Mucosa of rectum (tissue), 2 donors: Measurements from ENCODE around the gene ZBTB46.

Experiments used
- H3K27ac ChIP-seq, 2 donors: one replicate each; pipeline ENCODE4 v1.7.0; 2013; ENCODE audit warnings: inconsistent platforms in 2 of 2, low read depth in 2 of 2, low read length in 2 of 2
- H3K27me3 ChIP-seq, 2 donors: one replicate each; pipeline ENCODE4 v1.7.0; 2013; ENCODE audit warnings: low read length in 2 of 2; ENCODE audit not compliant: control insufficient read depth in 2 of 2, insufficient read depth in 2 of 2
- H3K36me3 ChIP-seq, 2 donors: one replicate each; pipeline ENCODE4 v1.7.0; 2013; ENCODE audit warnings: low read length in 2 of 2; ENCODE audit not compliant: control insufficient read depth in 2 of 2, insufficient read depth in 2 of 2
- H3K4me1 ChIP-seq, 2 donors: one replicate each; pipeline ENCODE4 v1.7.0; 2013; ENCODE audit warnings: low read length in 2 of 2, mild to moderate bottlenecking in 1 of 2; ENCODE audit not compliant: control insufficient read depth in 2 of 2, insufficient read depth in 2 of 2
- H3K4me3 ChIP-seq, 2 donors: one replicate each; pipeline ENCODE4 v1.7.0; 2013; ENCODE audit warnings: low read length in 2 of 2
- H3K9ac ChIP-seq, 2 donors: one replicate each; pipeline ENCODE4 v1.7.0; 2013; ENCODE audit warnings: low read length in 2 of 2, low read depth in 1 of 2, mild to moderate bottlenecking in 1 of 2
- H3K9me3 ChIP-seq, 2 donors: one replicate each; pipeline ENCODE4 v1.7.0; 2013; ENCODE audit warnings: low read length in 2 of 2; ENCODE audit not compliant: control insufficient read depth in 2 of 2
- donor health status: healthy.
- donor health status: Normal muscosa, but diverticular disease.

ZBTB46 gene

DNA sequence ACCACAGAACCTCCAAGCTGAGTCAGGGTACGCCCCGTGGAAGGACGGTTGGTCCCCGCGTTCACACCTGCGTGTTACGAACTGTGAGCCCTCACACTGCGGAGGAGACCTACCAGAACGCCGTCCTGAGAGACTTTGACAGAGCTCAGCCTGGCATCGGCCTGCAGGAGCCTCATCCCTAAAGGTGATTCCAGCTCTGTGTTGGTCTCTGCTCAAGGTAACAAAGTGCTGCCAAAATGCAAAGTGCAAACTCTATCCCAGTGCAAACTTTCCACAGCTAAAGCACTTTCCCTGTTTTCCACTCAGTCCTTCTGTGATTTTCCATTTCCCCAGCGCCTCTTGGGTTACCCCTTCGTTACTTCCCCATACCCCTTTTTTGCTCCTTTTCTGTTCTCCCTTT, 8.6 kb upstream of the ZBTB46 start:
- Histone ChIP-seq H3K36me3 (no peaks in the 10 kb centered on the region), H3K27ac (no peak overlapping the region), H3K27me3 (peaks cover 4 to 13% of the 10 kb centered on the region in 2 donors), H3K9me3 (no peaks in the 10 kb centered on the region), H3K9ac (no peak overlapping the region), H3K4me1 (peaks cover 1 to 2% of the 10 kb centered on the region in 2 donors), H3K4me3 (no peak overlapping the region)

DNA sequence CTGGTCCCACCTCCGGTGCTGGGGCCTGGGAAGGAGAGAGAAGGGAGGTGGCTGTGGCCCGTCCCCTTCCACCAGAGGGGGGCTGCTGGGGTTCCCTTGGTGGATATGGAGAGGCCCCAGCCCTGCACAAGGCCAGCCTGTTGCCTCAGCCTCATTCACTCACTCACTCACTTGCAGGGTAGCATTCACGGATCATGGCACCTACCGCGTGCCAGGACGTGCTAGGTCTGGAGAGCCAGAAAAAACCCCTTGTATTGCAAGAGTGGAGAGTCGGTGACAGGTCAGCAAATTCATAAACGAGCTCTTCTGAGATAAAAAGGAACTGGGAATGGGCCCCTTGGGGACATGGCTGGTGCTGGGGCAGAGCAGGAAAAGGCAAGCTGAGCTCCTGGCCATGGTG, 6.4 kb upstream of the ZBTB46 start:
- Histone ChIP-seq H3K4me1 (peaks cover 12 to 16% of the 10 kb centered on the region in 2 donors), H3K27ac (no peak overlapping the region), H3K9ac (no peak overlapping the region), H3K27me3 (peaks cover under 1 to 3% of the 10 kb centered on the region in 2 donors), H3K9me3 (no peaks in the 10 kb centered on the region), H3K36me3 (no peaks in the 10 kb centered on the region), H3K4me3 (no peak overlapping the region)

DNA sequence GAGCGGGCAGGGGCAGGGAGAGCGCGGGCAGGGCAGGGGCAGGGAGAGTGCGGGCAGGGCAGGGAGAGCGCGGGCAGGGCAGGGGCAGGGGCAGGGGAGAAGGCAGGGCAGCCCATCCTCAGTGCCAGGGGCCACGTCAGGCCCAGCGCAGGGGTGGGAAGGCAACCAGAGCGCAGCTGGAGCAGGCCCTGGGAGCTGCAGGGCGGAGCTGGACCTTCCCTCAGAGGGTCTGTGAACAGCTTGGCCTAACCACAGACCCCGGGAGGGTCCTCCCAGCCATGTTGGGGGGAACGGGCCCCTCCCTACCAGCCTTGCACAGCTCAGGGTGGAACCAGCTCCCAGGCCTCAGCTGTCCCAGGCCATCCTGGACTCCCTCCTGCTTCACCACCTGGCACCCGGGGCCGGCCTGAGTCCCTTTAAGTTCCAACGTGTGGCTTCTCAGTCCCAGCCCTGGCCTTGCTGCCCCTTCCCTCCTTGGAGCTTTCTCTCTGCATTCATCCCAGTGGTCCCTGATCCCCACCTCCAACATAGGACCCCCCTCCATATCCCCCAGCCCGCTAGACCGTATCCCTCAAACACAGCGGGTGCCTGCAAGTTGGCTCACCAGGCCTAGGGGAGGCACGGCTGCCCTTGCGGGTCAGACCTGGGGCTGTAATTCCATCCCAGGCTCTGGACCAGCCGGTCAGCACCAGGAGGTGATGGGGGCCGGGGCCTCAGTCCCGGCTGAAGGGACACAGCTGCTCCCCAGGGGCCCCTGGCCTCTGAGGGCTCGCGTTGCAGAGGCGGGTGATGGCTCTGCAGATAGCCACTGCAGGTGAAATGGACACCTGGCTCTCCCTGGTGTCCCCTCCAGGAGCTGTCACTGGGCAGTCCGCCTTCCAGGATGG, 5.6 kb upstream of the ZBTB46 start:
- H3K27ac ChIP-seq: no peak overlapping the region
- H3K4me1 ChIP-seq: peaks cover 12 to 19% of the 10 kb centered on the region in 2 donors
- no peak overlapping the region for H3K4me3 ChIP-seq
- no peaks in the 10 kb centered on the region for H3K9me3 ChIP-seq
- H3K27me3 ChIP-seq: peaks cover 0 to 3% of the 10 kb centered on the region in 2 donors
- no peak overlapping the region for H3K9ac ChIP-seq
- no peaks in the 10 kb centered on the region for H3K36me3 ChIP-seq

DNA sequence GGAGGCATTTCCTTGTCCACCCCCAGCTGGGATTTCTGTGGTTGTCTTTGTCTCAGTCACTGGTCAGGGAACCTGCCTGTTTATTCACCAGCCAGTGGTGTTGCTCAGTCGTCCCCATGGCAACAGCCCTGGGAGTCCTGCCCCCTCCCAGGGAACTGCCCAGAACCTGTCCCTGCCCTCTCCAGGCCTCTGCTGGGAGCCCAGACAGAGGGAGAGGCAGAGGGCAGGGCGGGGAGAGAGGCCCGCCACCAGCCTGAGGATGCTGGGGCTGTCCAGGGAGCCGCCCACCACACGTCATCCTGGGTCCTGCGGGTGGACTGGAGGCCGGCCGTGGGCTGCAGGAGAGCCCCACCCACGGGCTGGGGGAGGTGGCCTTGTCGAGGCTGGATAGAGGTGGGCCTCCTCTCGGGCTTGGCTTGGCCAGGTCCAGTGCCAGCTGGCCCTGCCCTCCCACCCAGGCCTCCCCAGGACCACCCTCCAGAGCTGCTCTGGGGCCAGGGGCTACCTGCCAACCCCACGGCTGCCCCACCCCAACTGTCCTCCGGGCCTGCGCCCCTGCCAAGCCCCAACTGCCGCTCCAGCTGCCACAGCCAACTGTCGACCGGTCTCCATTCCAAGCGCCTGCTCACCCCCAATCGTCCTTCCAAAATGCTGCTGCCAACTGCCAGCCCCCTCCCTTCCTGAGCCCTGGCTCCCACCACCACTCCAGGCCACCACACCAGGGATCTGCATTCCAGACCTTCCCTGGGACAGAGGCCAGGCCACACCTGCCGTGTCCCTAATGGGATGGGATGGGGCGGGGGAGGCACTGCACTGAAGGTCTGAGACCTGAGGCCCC, 4.2 kb upstream of the ZBTB46 start:
- peaks cover 12 to 22% of the 10 kb centered on the region in 2 donors for H3K4me1 ChIP-seq
- H3K27ac ChIP-seq: peak overlapping the region in 1 of 2 donors; percentile 42
- H3K4me3 ChIP-seq: no peak overlapping the region
- H3K27me3 ChIP-seq: peaks cover 0 to 3% of the 10 kb centered on the region in 2 donors
- no peaks in the 10 kb centered on the region for H3K36me3 ChIP-seq
- H3K9ac ChIP-seq: no peak overlapping the region
- no peaks in the 10 kb centered on the region for H3K9me3 ChIP-seq

DNA sequence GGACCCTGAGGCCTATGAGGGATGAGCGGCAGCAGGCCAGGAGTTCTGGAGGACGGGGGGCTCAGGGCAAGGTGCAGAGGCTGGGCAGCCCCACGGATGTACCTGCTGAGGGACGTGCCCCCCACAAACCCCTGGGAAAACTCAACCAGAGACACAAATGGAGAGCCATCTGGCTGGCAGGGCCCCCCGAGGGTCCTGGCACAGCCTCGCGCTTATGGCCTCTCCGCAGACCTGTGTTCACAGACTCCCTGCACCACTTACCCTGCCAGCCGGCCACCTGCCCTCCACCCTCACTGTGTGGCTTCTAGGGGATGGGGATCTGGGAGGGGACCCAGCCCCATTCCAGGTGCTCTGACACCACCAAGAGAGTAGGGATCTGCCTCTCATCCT, 3.4 kb upstream of the ZBTB46 start:
- Histone ChIP-seq H3K9me3 (no peaks in the 10 kb centered on the region), H3K27me3 (peaks cover 6 to 9% of the 10 kb centered on the region in 2 donors), H3K4me1 (peaks cover 12 to 22% of the 10 kb centered on the region in 2 donors), H3K36me3 (no peaks in the 10 kb centered on the region), H3K9ac (peak overlapping the region in 1 of 2 donors; percentile 33), H3K27ac (peak overlapping the region; percentile 16 to 42), H3K4me3 (no peak overlapping the region)

DNA sequence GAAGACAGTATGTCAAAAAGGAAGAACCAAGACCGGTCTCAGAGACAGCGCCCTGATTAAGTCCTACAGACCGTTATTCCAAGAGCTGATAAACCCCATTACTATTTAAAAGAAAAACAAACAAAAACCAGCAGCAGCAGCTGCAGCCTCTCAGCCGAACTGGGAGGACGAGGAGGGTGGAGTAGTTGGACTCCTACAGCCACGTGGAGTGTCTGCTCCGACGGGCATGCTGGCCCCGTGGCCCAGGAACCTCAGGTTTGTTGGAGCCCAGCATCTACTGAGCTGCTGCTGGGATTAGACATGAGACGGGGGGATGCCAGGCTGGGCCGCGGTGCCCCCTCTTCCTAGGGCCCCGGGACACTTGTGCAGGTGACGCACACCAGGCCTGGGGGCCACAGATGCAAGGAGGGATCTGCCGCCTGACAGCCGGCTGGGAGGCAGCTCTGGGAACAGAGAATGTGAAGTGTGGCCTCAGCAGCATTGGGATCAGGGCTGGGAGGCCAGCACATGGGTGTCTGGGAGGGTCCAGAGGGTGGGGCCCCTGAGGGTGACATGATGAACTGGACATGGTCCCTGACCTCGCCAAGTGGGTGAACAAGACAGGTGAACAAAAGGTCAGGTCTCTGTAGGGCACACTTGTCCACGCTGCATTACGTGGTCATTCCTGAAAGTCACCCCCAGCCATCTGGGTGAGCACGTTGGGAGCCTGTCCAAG, 2.9 kb upstream of the ZBTB46 start:
- peaks cover 11 to 14% of the 10 kb centered on the region in 2 donors for H3K27me3 ChIP-seq
- H3K9me3 ChIP-seq: no peaks in the 10 kb centered on the region
- H3K4me1 ChIP-seq: peaks cover 12 to 22% of the 10 kb centered on the region in 2 donors
- no peak overlapping the region for H3K27ac ChIP-seq
- no peak overlapping the region for H3K4me3 ChIP-seq
- H3K9ac ChIP-seq: no peak overlapping the region
- no peaks in the 10 kb centered on the region for H3K36me3 ChIP-seq

DNA sequence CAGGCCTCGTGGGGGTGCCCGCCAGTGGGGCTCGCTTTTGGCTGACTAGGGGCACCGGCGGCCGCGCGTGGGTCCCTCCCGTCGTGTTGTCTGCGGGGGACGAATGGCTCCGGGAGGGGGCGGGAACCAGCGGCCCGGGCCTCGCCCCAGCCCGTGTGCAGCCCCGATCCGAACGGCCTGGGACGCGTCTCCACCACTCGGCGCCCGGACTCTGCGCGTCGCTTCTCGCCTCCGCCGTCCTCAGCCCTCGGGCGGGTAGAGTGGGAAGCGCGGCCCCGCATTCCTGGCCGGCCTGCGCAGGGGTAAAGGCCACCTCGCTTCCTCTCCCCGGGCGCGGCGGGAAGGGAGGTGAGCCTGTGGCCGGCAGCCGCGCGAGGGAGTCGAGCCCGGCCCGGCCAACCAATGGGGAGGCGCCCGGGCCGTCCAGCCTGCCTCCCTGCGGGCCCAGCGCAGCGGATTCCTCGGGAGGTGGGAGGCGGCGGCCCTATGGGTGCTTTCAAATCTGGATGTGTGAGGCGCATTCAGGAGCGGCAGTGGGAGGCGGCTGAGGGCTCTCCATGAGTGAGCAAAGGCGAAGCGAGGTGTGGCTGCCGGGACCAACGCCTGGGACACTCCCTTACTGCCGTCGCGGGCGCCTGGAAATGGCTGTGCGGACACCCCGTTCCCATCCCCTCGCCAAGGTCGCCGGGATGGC, 1.1 kb upstream of the ZBTB46 start:
- peak overlapping the region; percentile 9 to 67 for H3K27ac ChIP-seq
- H3K9ac ChIP-seq: peak overlapping the region in 1 of 2 donors; percentile 43
- peaks cover 16 to 24% of the 10 kb centered on the region in 2 donors for H3K27me3 ChIP-seq
- H3K4me1 ChIP-seq: peaks cover 12 to 24% of the 10 kb centered on the region in 2 donors
- H3K36me3 ChIP-seq: no peaks in the 10 kb centered on the region
- peak overlapping the region in 1 of 2 donors; percentile 48 for H3K4me3 ChIP-seq
- no peaks in the 10 kb centered on the region for H3K9me3 ChIP-seq

DNA sequence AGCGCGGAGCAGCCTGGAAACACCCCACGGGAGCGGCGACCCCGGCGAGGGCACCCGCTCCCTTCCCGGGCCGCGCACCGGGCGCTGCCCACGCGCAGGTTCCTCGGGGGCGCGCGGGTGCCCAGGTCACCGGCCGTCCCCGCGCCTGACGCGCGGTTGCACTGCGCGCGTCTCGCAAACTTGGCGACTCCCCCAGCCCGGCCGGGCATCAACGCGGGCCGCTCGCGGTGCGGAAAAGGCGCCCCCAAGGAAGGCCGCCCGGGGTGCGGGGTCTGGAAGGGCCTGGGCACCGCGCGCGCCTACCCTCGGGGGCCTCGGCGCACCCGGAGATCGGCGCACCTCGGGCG, 555 bp upstream of the ZBTB46 start:
- Histone ChIP-seq H3K36me3 (no peaks in the 10 kb centered on the region), H3K4me3 (peak overlapping the region; percentile 41 to 48), H3K4me1 (peaks cover 12 to 24% of the 10 kb centered on the region in 2 donors), H3K27me3 (peaks cover 20 to 24% of the 10 kb centered on the region in 2 donors), H3K9me3 (no peaks in the 10 kb centered on the region), H3K27ac (peak overlapping the region; percentile 9 to 67), H3K9ac (peak overlapping the region in 1 of 2 donors; percentile 43)

DNA sequence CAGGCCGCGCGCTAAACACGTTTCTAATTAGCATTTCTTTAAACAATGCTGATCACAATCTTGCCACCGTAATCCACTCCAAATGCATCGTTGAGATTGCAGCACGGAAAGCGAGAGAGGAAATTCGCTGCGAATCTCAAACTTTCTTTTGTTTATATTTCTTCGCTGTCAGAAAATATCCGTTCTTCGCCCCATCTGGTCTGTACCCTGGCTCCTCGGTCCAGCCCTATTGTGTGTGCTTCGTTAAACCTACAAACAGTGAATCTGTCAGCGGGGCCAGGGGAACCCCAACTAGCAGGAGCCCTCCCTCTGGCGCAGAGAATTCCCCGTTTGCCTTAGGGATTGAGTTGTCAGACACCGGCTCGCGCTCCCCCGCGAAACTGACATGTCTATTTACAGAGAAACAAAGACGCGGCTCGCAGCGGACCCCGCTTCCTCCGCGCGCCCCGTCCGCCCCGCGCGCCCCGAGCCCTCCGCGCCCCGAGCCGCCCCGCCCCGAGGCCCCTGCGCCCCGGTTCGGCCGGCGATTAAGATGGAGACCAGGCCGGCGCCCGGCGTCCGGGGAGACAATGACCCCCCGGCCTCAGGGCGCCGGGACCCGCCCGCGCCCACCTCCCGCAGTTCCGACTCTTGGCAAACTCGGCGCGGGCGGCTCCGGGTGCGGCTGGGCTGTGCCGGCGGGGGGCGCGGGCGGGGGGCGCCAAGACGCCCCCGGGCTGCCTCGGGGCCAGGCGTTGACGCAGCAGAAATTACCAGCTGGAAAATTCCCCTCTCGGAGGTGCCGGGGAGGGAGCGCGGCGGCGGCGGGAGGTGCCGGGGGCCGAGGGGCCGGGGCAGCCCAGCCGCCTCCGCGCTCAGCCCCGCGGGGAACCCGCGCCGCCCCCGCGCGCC, 874 bp downstream of the ZBTB46 start:
- peaks cover 12 to 23% of the 10 kb centered on the region in 2 donors for H3K4me1 ChIP-seq
- H3K9ac ChIP-seq: peak overlapping the region; percentile 15 to 43
- H3K9me3 ChIP-seq: no peaks in the 10 kb centered on the region
- H3K36me3 ChIP-seq: no peaks in the 10 kb centered on the region
- H3K27me3 ChIP-seq: peaks cover 20 to 24% of the 10 kb centered on the region in 2 donors
- peak overlapping the region in 1 of 2 donors; percentile 38 for H3K27ac ChIP-seq
- H3K4me3 ChIP-seq: peak overlapping the region; percentile 50 to 73
